ENCODE results near the gene ADM2. TPM values are rescaled to one million over a fixed set of nuclear protein-coding genes. Genes with fewer than 3 reads are reported as not detected.

ADM2 gene
- total RNA-seq, 4 donors from 2014 or later = under 0.01 TPM; not detected in 3

- H3K4me1 ChIP-seq = peaks cover 52 to 62% (median 58%) of the 10 kb centered on the region in 4 donors
- no peak overlapping the region for H3K4me3 ChIP-seq
- peaks cover 29 to 38% (median 37%) of the 10 kb centered on the region in 4 donors for H3K36me3 ChIP-seq
- DNase-seq (ENCODE audit: extremely low spot score) = no peak
- no peak overlapping the region for H3K27ac ChIP-seq (replicated peaks in 1 of 4)
- H3K9me3 ChIP-seq = no peaks in the 10 kb centered on the region
- 76% methylated on average over 9 of the region's 25 CpGs for WGBS
- intact Hi-C loops (cut with DNase I) = loop anchor here (5.0 to 10.0 kb wide), 2 partner anchors 38 to 225 kb away; partner anchors contain the start of genes LMF2, NCAPH2 and TUBGCP6
- TF ChIP-seq POLR2A (IDR thresholded peaks at IDR 0.05; ENCODE audit: low read depth) (no peak), EP300 (IDR thresholded peaks at IDR 0.05) (no peak), POLR2AphosphoS5 (IDR thresholded peaks at IDR 0.05) (no peak), CTCF (IDR thresholded peaks at IDR 0.05) (no peak)
- H3K27me3 ChIP-seq = no peaks in the 10 kb centered on the region
These were observed 11.7 kb upstream of the ADM2 start for GRCh38 chr22:50469377-50470305.

DNA sequence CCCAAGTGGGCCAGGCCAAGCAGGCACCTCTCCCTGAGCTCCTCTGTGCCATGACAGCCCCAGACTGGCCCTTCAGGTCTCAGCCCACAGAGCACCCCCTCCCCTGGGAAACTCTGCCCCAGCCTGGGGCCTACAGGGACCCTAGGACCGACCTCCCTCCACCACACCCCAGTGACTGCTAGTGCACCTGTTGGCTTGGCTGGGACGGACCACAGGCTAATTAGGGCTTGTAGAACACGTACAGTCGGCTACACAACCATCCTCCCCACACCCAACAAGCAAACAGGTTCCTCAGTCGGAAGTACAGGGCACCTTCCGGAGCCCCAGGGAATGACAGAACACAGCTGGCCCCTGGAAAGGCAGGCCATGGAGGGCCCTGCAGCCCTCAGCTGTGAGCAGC lies 10.9 kb upstream of the ADM2 start:
- Histone ChIP-seq H3K4me3 (no peak overlapping the region), H3K27ac (replicated peaks in 1 of 4) (no peak overlapping the region), H3K9me3 (no peaks in the 10 kb centered on the region), H3K4me1 (peaks cover 55 to 67% (median 63%) of the 10 kb centered on the region in 4 donors), H3K27me3 (no peaks in the 10 kb centered on the region), H3K36me3 (peaks cover 21 to 30% (median 29%) of the 10 kb centered on the region in 4 donors)
- TF ChIP-seq EP300 (IDR thresholded peaks at IDR 0.05) (no peak), POLR2A (IDR thresholded peaks at IDR 0.05; ENCODE audit: low read depth) (no peak), CTCF (IDR thresholded peaks at IDR 0.05) (no peak), POLR2AphosphoS5 (IDR thresholded peaks at IDR 0.05) (no peak)
- intact Hi-C loops (cut with DNase I) = loop anchor here (5.0 to 10.0 kb wide), 2 partner anchors 37 to 226 kb away; partner anchors contain the start of genes LMF2, NCAPH2 and TUBGCP6
- WGBS = 100% methylated on average over 1 of the region's 6 CpGs
- no peak for DNase-seq (ENCODE audit: extremely low spot score)

GRCh38 chr22:50471197-50471847 lies 10.0 kb upstream of the ADM2 start:
- TF ChIP-seq EP300 (IDR thresholded peaks at IDR 0.05) (no peak), CTCF (IDR thresholded peaks at IDR 0.05) (no peak), POLR2AphosphoS5 (IDR thresholded peaks at IDR 0.05) (no peak), POLR2A (IDR thresholded peaks at IDR 0.05; ENCODE audit: low read depth) (no peak)
- intact Hi-C loops (cut with DNase I) = loop anchor here (5.0 to 10.0 kb wide), 2 partner anchors 36 to 227 kb away; partner anchors contain the start of genes LMF2, NCAPH2 and TUBGCP6
- Histone ChIP-seq H3K36me3 (peaks cover 12 to 21% (median 20%) of the 10 kb centered on the region in 4 donors), H3K27ac (replicated peaks in 1 of 4) (no peak overlapping the region), H3K4me3 (no peak overlapping the region), H3K4me1 (peaks cover 56 to 69% (median 66%) of the 10 kb centered on the region in 4 donors), H3K9me3 (no peaks in the 10 kb centered on the region), H3K27me3 (no peaks in the 10 kb centered on the region)
- DNase-seq (ENCODE audit: extremely low spot score) = no peak
- 76% methylated on average over 17 of the region's 21 CpGs for WGBS

DNA sequence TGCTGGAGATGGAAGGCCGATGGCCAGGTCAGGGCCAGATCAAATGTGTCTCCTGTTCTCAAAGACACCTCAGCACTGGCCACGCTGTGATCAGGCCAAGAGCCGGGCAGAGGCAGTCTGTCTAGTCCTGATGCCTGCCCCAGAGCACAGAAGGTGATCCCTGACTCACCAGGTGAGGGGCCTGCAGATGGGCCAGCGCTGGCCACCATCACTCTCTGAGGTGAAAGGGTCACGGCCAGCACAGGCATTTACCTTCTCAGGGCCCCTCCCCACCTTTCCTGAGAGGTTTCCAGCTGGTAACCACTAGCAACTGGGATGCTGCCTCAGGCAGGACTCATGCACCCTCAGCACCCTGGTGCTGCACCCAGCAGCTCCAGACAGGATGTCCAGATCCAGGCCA lies 9.4 kb upstream of the ADM2 start:
- Histone ChIP-seq H3K27me3 (no peaks in the 10 kb centered on the region), H3K36me3 (peaks cover 6 to 15% (median 14%) of the 10 kb centered on the region in 4 donors), H3K9me3 (no peaks in the 10 kb centered on the region), H3K27ac (replicated peaks in 1 of 4) (no peak overlapping the region), H3K4me1 (peaks cover 56 to 69% (median 66%) of the 10 kb centered on the region in 4 donors), H3K4me3 (no peak overlapping the region)
- 83% methylated on average over 2 of the region's 5 CpGs for WGBS
- no peak for TF ChIP-seq CTCF (IDR thresholded peaks at IDR 0.05)
- intact Hi-C loops (cut with DNase I) = loop anchor here (5.0 to 10.0 kb wide), 2 partner anchors 35 to 227 kb away; partner anchors contain the start of genes LMF2, NCAPH2 and TUBGCP6
- no peak for DNase-seq (ENCODE audit: extremely low spot score)

Measured in esophagus muscularis mucosa (tissue), 4 donors.